HS-5 (cell line): Measurements from ENCODE around the gene AZU1.
"Not testable (repeated sequence)": the region's sequence is repeated elsewhere in the genome, so short reads cannot be mapped to it uniquely, and the experiment has no call there.

ENCODE experiments used
- DNase-seq: peaks from one replicate; pipeline ENCODE4 v3.0.0-alpha.2; 2012; ENCODE audit warnings: low read depth

The AZU1 gene

GRCh38 chr19:873561-874041 is 46.0 kb downstream of the AZU1 start:
- no peak for DNase-seq

GRCh38 chr19:875265-875879 is 47.7 kb downstream of the AZU1 start:
- no peak for DNase-seq

GRCh38 chr19:876089-876488 is 48.5 kb downstream of the AZU1 start:
- no peak for DNase-seq

- DNase-seq: no peak
Observed at GRCh38 chr19:876780-877314, 49.2 kb downstream of the AZU1 start.

- DNase-seq: not testable (repeated sequence)
Observed at GRCh38 chr19:877992-878660, 50.5 kb downstream of the AZU1 start.

- not testable (repeated sequence) for DNase-seq
Observed at GRCh38 chr19:878751-879561, 51.3 kb downstream of the AZU1 start.

GRCh38 chr19:879711-880438 is 52.2 kb downstream of the AZU1 start:
- DNase-seq: no peak
